ENCODE data around the gene RAB11FIP3. TPM values are rescaled to one million over a fixed set of nuclear protein-coding genes. Genes with fewer than 3 reads are reported as not detected.
"Not testable (repeated sequence)": the region's sequence is repeated elsewhere in the genome, so short reads cannot be mapped to it uniquely, and the experiment has no call there.

The RAB11FIP3 gene
- polyA plus RNA-seq, 3 donors from 2014 or later: 0.04 to 3.7 (median 1.8) TPM

- DNase-seq: no peak
- Mint-ChIP-seq H3K36me3 (peaks cover 0 to 10% (median 0%) of the 10 kb centered on the region in 3 donors), H3K4me3 (no peak overlapping the region), H3K9me3 (no peaks in the 10 kb centered on the region), H3K27me3 (ENCODE audit: low read depth in 3 of 3) (peaks cover 0 to 4% (median 4%) of the 10 kb centered on the region in 3 donors), H3K27ac (no peak overlapping the region), H3K4me1 (peaks cover 0 to 8% of the 10 kb centered on the region in 2 donors)
These were observed 45.0 kb downstream of the RAB11FIP3 start for GRCh38 chr16:470418-470817.

DNA sequence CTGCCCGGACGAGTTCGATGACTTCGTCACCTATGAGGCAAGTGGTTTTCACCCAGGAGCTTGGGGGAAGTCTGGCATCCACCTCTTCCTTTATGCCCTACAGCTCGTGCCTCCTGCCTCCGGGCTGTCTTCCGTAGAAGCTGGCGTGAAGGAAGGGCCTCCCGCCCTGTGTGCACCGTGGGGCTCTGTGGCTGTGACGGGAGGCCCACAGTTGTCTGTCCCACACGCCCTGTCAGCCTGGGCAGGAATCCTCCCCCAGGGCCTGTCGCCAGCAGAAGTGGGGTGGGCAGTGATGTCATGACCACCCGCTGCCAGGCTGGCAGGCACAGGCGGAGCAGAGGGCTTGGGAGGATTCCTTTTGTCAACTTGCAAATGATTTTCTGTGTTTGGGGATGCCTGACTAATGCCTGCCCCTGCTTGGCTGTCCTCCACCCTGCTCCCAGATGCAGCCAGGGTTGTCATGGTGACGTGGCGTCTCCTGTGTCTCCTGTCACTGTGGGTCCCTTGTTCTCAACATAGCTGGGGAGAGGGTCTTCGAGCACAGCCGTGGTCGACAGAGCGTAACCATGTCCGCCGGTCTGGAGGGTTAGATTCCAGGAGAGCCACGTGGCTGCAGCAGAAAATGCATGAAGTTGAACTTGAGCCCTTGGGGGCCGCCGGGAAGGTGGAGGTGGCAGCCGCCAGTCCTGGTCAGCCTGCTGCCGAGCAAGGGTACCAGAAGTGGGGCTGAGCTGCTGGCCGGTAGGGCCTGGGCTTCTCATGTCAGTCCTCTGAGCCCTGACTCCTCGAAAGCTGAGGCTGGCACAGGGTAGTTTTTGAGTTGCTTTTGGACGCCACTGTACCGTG, 46.1 kb downstream of the RAB11FIP3 start:
- Mint-ChIP-seq H3K27ac (no peak overlapping the region), H3K4me1 (peaks cover 0 to 8% of the 10 kb centered on the region in 2 donors), H3K36me3 (peaks cover 0 to 10% (median 0%) of the 10 kb centered on the region in 3 donors), H3K9me3 (no peaks in the 10 kb centered on the region), H3K27me3 (ENCODE audit: low read depth in 3 of 3) (peaks cover 0 to 4% (median 4%) of the 10 kb centered on the region in 3 donors), H3K4me3 (no peak overlapping the region)
- no peak for DNase-seq

DNA sequence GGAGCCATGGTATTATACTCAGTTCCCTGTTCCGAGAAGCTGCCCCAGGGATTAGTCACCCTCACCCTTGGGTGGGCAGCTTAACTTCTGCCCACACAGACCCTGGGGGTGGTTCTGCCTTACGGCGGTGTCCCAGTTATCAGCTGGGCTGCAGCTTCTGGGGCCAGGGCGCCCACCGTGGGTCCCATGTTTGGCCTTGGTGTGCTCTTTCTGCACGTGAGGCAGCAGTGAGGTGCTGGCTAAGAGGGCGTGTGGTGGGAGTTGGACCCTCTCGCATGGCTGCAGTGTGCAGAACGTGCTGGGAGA, 46.7 kb downstream of the RAB11FIP3 start:
- H3K4me3 Mint-ChIP-seq: no peak overlapping the region
- peaks cover 0 to 4% (median 2%) of the 10 kb centered on the region in 3 donors for H3K27me3 Mint-ChIP-seq (ENCODE audit: low read depth in 3 of 3)
- H3K9me3 Mint-ChIP-seq: no peaks in the 10 kb centered on the region
- H3K36me3 Mint-ChIP-seq: peaks cover 0 to 10% (median 0%) of the 10 kb centered on the region in 3 donors
- DNase-seq: no peak
- peaks cover 0 to 4% of the 10 kb centered on the region in 2 donors for H3K4me1 Mint-ChIP-seq
- H3K27ac Mint-ChIP-seq: no peak overlapping the region

DNA sequence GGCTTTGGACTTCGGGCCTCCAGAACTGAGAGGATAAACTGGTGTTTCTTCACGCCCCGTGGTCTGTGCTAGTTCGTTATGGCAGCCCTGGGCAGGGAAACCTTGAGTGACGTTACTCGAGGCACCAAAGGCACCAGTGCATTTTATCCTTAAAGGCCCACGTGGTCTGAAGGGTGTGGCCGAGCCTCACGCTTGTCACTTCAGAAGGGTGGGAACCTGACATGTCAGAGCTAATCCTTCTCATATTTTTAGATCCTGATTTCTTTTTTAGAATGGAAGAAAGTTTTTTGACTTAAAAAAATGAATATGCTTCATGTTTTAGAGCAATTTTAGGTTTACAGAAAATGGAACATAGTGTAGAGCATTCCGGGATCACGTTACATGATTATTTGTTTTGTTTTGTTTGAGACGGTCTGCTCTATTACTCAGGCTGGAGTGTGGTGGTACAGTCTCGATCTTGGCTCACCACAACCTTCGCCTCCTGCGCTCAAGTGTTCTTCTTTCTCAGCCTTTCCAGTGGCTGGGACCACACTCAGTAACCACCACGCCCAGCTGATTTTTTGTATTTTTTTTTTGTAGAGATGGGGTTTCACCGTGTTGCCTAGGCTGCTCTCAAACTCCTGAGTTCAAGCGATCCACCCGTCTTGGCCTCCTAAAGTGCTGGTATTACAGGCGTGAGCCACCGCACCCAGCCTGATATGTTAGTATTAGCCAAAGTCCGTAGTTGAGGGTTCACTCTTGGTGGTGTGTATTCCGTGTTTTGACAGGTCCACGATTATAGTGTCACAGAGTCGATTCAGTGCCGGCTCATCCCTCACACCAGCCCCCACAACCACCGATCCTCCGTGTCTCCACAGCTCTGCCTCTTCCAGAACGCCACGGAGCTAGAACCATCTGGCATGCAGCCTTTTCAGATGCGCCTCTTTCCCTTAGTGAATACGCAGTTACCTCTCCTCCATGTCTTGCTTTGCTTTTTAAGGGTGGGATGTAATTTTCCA, 47.9 kb downstream of the RAB11FIP3 start:
- Mint-ChIP-seq H3K27ac (peak overlapping the region in 1 of 6 donors; percentile 50), H3K4me1 (peaks cover 0 to 2% of the 10 kb centered on the region in 2 donors), H3K9me3 (no peaks in the 10 kb centered on the region), H3K27me3 (ENCODE audit: low read depth in 3 of 3) (peaks cover 0 to 4% (median 2%) of the 10 kb centered on the region in 3 donors), H3K4me3 (no peak overlapping the region), H3K36me3 (peaks cover 0 to 10% (median 0%) of the 10 kb centered on the region in 3 donors)
- DNase-seq: no peak

- Mint-ChIP-seq H3K9me3 (no peaks in the 10 kb centered on the region), H3K27ac (no peak overlapping the region), H3K27me3 (ENCODE audit: low read depth in 3 of 3) (peaks cover 0 to 4% (median 2%) of the 10 kb centered on the region in 3 donors), H3K4me3 (no peak overlapping the region), H3K4me1 (peaks cover 0 to 2% of the 10 kb centered on the region in 2 donors), H3K36me3 (peaks cover 0 to 10% (median 0%) of the 10 kb centered on the region in 3 donors)
- no peak for DNase-seq
These were observed 49.1 kb downstream of the RAB11FIP3 start for GRCh38 chr16:474420-475122.

GRCh38 chr16:476039-476438, 50.6 kb downstream of the RAB11FIP3 start:
- Mint-ChIP-seq H3K36me3 (peaks cover 0 to 10% (median 0%) of the 10 kb centered on the region in 3 donors), H3K27me3 (ENCODE audit: low read depth in 3 of 3) (peaks cover 0 to 3% (median 2%) of the 10 kb centered on the region in 3 donors), H3K27ac (no peak overlapping the region), H3K4me1 (peaks cover 0 to 2% of the 10 kb centered on the region in 2 donors), H3K9me3 (no peaks in the 10 kb centered on the region), H3K4me3 (no peak overlapping the region)
- no peak for DNase-seq

DNA sequence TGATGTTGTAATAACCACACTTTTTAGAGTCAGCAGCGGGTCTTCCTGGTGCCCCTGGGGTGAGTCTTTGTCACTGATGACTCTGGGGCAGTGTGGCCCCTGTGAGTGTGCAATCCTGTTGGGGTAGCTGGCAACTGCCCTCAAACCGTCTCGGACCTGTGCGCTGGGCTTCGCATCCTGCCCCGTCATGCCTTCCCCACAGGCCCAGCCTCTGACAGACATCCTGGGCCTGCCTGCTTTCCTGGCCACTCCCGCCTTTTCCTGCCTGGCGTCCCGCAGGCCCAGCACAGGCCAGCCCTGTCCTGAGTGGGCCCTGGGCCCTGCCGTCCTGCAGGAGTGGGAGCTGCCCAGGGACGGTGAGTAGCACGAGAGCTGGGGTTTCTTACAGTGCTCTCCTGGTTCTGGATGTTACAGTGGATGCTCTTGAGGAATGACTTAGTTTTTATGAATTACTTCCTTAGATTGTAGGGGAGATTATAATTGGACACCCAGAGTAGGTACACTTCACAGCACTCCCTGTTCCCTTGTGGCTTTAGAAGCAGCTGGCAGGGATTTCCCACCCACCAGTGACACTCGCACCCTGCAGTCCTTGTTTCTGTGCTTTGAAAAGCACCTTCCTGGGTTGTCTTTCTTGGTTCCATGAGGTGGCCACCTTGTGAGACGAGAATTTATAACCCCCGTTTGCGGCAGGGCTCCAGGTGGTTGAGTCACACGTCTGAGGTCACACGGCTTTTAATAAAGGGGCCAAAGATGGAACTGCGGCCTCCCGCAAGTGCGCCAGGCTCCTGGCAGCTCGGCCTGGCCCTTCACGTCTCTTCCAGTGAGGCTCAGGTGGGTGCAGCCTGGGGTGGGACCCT, 52.1 kb downstream of the RAB11FIP3 start:
- Mint-ChIP-seq H3K4me3 (no peak overlapping the region), H3K9me3 (no peaks in the 10 kb centered on the region), H3K4me1 (peaks cover 0 to 2% of the 10 kb centered on the region in 2 donors), H3K27me3 (ENCODE audit: low read depth in 3 of 3) (peaks cover 0 to 3% (median 2%) of the 10 kb centered on the region in 3 donors), H3K36me3 (peaks cover 0 to 9% (median 0%) of the 10 kb centered on the region in 3 donors), H3K27ac (no peak overlapping the region)
- no peak for DNase-seq

GRCh38 chr16:478287-478686, 52.8 kb downstream of the RAB11FIP3 start:
- not testable (repeated sequence) for DNase-seq; H3K27ac Mint-ChIP-seq; H3K4me1 Mint-ChIP-seq; H3K4me3 Mint-ChIP-seq; H3K36me3 Mint-ChIP-seq; H3K27me3 Mint-ChIP-seq (ENCODE audit: low read depth in 3 of 3); H3K9me3 Mint-ChIP-seq

DNA sequence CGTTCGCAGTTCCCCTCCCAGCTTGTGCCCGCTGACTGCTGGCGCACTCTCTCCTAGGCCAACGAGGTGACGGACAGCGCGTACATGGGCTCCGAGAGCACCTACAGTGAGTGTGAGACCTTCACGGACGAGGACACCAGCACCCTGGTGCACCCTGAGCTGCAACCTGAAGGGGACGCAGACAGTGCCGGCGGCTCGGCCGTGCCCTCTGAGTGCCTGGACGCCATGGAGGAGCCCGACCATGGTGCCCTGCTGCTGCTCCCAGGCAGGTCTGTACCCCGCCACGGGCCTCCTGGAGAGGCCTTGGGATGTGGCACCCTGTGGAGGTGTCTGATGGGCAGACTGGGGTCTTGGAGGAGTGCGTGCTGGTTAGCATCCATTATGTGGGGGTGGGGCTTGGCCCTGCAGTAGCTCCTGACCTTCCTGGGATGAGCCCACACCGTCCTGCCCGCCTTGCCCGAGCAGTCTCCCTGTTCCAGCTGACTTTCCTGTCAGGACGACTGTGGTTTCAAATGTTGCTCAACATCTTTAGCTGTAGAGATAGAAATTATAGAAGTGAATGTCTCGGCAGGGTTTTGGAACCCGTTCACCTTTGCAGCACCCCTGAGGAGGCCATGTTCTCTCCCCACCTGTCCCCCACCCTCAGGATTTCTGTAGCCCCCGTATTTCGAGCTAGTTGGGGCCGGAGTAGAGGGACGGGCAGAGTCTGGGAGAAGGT, 57.2 kb downstream of the RAB11FIP3 start:
- Mint-ChIP-seq H3K27ac (no peak overlapping the region), H3K4me1 (no peaks in the 10 kb centered on the region), H3K27me3 (ENCODE audit: low read depth in 3 of 3) (peaks cover 0 to 3% (median 0%) of the 10 kb centered on the region in 3 donors), H3K4me3 (no peak overlapping the region), H3K36me3 (peaks cover under 1 to 5% (median under 1%) of the 10 kb centered on the region in 3 donors), H3K9me3 (no peaks in the 10 kb centered on the region)
- no peak for DNase-seq

DNA sequence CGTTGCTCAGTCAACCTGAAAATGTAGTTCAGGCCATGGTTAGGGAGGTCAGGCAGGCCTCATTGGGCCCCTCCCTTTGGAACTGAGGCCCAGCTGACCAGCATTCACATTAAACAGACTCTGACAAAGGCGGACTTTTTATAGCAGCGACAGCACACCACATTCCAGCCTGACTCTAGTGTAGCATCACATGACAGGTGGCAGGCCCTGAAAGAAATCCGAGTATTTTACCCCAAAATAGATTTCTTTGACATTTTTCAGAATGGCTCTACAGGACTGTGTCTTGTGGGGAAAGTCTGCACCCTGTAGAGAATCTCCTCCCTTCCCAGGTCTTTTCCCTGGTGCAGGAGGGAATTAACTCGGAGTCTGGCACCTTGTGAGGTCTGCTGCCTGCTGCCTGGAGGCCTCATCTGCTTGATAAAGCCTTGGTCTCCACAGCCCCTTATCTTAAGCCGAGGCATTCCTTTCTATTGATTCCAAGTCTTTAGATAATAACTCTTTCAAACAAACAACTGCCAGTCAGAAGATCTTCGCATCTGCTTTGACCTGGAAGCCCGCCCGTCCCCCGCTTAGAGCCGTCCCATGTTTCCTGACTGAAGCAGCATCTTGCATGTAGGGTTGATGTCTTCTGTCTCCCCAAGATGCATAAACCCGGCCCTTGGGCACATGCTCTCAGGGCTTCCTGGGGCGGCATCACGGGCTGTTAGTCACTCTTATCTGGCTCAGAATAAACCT, 58.1 kb downstream of the RAB11FIP3 start:
- Mint-ChIP-seq H3K36me3 (peaks cover 4 to 8% (median 4%) of the 10 kb centered on the region in 3 donors), H3K9me3 (no peaks in the 10 kb centered on the region), H3K4me3 (no peak overlapping the region), H3K27me3 (ENCODE audit: low read depth in 3 of 3) (peaks cover 0 to 3% (median 0%) of the 10 kb centered on the region in 3 donors), H3K4me1 (no peaks in the 10 kb centered on the region), H3K27ac (no peak overlapping the region)
- DNase-seq: no peak

DNA sequence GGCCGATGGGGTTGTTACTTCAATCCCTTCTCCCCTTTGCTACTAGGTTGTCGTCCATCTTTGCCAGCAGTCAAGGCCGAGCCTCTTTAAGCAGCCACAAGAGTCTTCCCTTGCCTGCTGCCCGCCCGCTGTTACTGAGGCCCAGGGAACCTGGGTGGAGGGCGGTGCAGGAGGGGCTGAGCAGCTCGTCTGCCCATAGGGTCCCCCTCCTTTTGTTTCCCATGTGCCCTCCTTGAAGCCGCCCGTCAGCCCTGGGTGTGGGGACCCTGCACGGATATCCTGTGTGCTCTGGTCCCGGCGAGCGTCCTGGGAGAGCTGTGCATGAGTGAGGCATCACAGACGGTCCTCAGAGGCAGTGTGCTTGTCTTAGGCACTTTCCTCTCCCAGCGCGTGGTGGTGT, 64.2 kb downstream of the RAB11FIP3 start:
- Mint-ChIP-seq H3K27ac (no peak overlapping the region), H3K4me3 (no peak overlapping the region), H3K27me3 (ENCODE audit: low read depth in 3 of 3) (peaks cover 0 to 2% (median 0%) of the 10 kb centered on the region in 3 donors), H3K36me3 (peaks cover 4 to 8% (median 4%) of the 10 kb centered on the region in 3 donors), H3K9me3 (no peaks in the 10 kb centered on the region), H3K4me1 (no peaks in the 10 kb centered on the region)
- DNase-seq: no peak

- Mint-ChIP-seq H3K4me3 (no peak overlapping the region), H3K36me3 (peaks cover 4 to 8% (median 4%) of the 10 kb centered on the region in 3 donors), H3K27ac (no peak overlapping the region), H3K27me3 (ENCODE audit: low read depth in 3 of 3) (peaks cover 0 to 2% (median 0%) of the 10 kb centered on the region in 3 donors), H3K9me3 (no peaks in the 10 kb centered on the region), H3K4me1 (no peaks in the 10 kb centered on the region)
- no peak for DNase-seq
These were observed 65.3 kb downstream of the RAB11FIP3 start for GRCh38 chr16:490768-491167.
